Stimulated activated CD4-positive, alpha-beta T cell treated with anti-CD3 and anti-CD28 coated beads, Interleukin-15, amount 100 ng/mL, for 1 hour (primary cell): Measurements from ENCODE around the gene DENND2D.

ENCODE experiments used
- DNase-seq, 2 donors: peaks; one replicate each; pipeline ENCODE4 v3.0.0-alpha.2; 2020; ENCODE audit warnings: low read depth in 1 of 2, low spot score in 1 of 2

DENND2D gene

GRCh38 chr1:111204201-111204982, 3.9 kb upstream of the DENND2D start:
- peak; percentile 57 to 63 for DNase-seq

- peak; percentile 62 to 73 for DNase-seq
Measured at GRCh38 chr1:111203681-111204200, 3.3 kb upstream of the DENND2D start.

- DNase-seq: no peak
Measured at GRCh38 chr1:111202707-111203623, 2.5 kb upstream of the DENND2D start.

GRCh38 chr1:111202366-111202706, 1.9 kb upstream of the DENND2D start:
- DNase-seq: no peak

GRCh38 chr1:111201275-111202090, 1.0 kb upstream of the DENND2D start:
- no peak for DNase-seq

GRCh38 chr1:111200802-111201161, 336 bp upstream of the DENND2D start:
- DNase-seq: no peak

GRCh38 chr1:111199329-111199728, 1.1 kb downstream of the DENND2D start:
- no peak for DNase-seq

- no peak for DNase-seq
Measured at GRCh38 chr1:111198836-111199235, 1.6 kb downstream of the DENND2D start.

GRCh38 chr1:111197598-111198284, 2.7 kb downstream of the DENND2D start:
- no peak for DNase-seq

- no peak for DNase-seq
Measured at GRCh38 chr1:111196213-111196612, 4.2 kb downstream of the DENND2D start.

GRCh38 chr1:111195002-111195684, 5.3 kb downstream of the DENND2D start:
- no peak for DNase-seq

GRCh38 chr1:111193712-111194480, 6.5 kb downstream of the DENND2D start:
- no peak for DNase-seq

- no peak for DNase-seq
Measured at GRCh38 chr1:111192658-111193519, 7.6 kb downstream of the DENND2D start.

GRCh38 chr1:111192074-111192473, 8.4 kb downstream of the DENND2D start:
- DNase-seq: no peak

GRCh38 chr1:111191496-111191895, 8.9 kb downstream of the DENND2D start:
- no peak for DNase-seq

- DNase-seq: no peak
Measured at GRCh38 chr1:111190931-111191451, 9.5 kb downstream of the DENND2D start.

GRCh38 chr1:111184663-111185062, 15.8 kb downstream of the DENND2D start:
- no peak for DNase-seq
